ENCODE results near the gene SFT2D2.
"Not testable (repeated sequence)": the region's sequence is repeated elsewhere in the genome, so short reads cannot be mapped to it uniquely, and the experiment has no call there.

The SFT2D2 gene

GRCh38 chr1:168187177-168187576 lies 38.6 kb upstream of the SFT2D2 start:
- no peak overlapping the region for H3K4me3 ChIP-seq (ENCODE audit: low read depth, low read length)
- no peak for DNase-seq (ENCODE audit: low read depth)
- no peak for TF ChIP-seq CTCF (conservative IDR thresholded peaks at IDR 0.05; ENCODE audit: low read depth, low read length)

- no peak for TF ChIP-seq CTCF (conservative IDR thresholded peaks at IDR 0.05; ENCODE audit: low read depth, low read length)
- H3K4me3 ChIP-seq (ENCODE audit: low read depth, low read length): no peak overlapping the region
- DNase-seq (ENCODE audit: low read depth): no peak
Observed at GRCh38 chr1:168190403-168190802, 35.4 kb upstream of the SFT2D2 start.

- DNase-seq (ENCODE audit: low read depth): peak; percentile 15
- H3K4me3 ChIP-seq (ENCODE audit: low read depth, low read length): no peak overlapping the region
- no peak for TF ChIP-seq CTCF (conservative IDR thresholded peaks at IDR 0.05; ENCODE audit: low read depth, low read length)
Observed at GRCh38 chr1:168195199-168196135, 30.3 kb upstream of the SFT2D2 start.

GRCh38 chr1:168199056-168199455 lies 26.7 kb upstream of the SFT2D2 start:
- DNase-seq (ENCODE audit: low read depth): no peak
- TF ChIP-seq CTCF (conservative IDR thresholded peaks at IDR 0.05; ENCODE audit: low read depth, low read length): no peak
- no peak overlapping the region for H3K4me3 ChIP-seq (ENCODE audit: low read depth, low read length)

GRCh38 chr1:168202941-168203654 lies 22.7 kb upstream of the SFT2D2 start:
- DNase-seq (ENCODE audit: low read depth): peak; percentile 92
- H3K4me3 ChIP-seq (ENCODE audit: low read depth, low read length): no peak overlapping the region
- TF ChIP-seq CTCF (conservative IDR thresholded peaks at IDR 0.05; ENCODE audit: low read depth, low read length): no peak

GRCh38 chr1:168206111-168206510 lies 19.7 kb upstream of the SFT2D2 start:
- no peak for TF ChIP-seq CTCF (conservative IDR thresholded peaks at IDR 0.05; ENCODE audit: low read depth, low read length)
- DNase-seq (ENCODE audit: low read depth): no peak
- no peak overlapping the region for H3K4me3 ChIP-seq (ENCODE audit: low read depth, low read length)

- not testable (repeated sequence) for H3K4me3 ChIP-seq (ENCODE audit: low read depth, low read length); DNase-seq (ENCODE audit: low read depth)
Observed at GRCh38 chr1:168207673-168208072, 18.1 kb upstream of the SFT2D2 start.

Data from choroid plexus epithelial cell (primary cell).